Measurements from ENCODE around the gene NHS. TPM values are rescaled to one million over a fixed set of nuclear protein-coding genes. Genes with fewer than 3 reads are reported as not detected.
A peak's percentile ranks its signal among the peaks of the same experiment; 100 is the strongest.
"Not testable (repeated sequence)": the region's sequence is repeated elsewhere in the genome, so short reads cannot be mapped to it uniquely, and the experiment has no call there.

The NHS gene
- total and polyA plus RNA-seq, 2 experiments from 2014 or later: 0.72 to 0.89 TPM

DNA sequence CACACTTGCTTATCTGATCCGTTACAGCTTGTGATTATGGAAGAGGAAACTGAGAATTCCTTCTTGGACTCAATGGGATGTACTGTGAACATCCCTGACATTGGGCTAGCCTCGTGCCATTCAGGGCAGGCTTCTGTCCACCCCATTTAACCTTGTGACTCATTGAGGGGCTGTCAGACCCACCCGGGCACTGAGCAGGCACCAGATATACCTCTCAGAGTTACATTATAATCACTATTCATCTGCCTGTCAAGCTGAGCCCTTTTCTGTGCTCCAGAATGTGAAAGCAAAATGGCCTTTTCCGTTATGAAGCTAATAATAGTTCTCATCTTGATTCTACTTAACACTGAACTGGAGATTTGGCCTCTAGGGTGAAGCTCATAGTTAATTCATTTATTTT lies 191.7 kb downstream of the NHS start:
- H3K27me3 ChIP-seq: no peaks in the 10 kb centered on the region
- TF ChIP-seq, protein P1, sequence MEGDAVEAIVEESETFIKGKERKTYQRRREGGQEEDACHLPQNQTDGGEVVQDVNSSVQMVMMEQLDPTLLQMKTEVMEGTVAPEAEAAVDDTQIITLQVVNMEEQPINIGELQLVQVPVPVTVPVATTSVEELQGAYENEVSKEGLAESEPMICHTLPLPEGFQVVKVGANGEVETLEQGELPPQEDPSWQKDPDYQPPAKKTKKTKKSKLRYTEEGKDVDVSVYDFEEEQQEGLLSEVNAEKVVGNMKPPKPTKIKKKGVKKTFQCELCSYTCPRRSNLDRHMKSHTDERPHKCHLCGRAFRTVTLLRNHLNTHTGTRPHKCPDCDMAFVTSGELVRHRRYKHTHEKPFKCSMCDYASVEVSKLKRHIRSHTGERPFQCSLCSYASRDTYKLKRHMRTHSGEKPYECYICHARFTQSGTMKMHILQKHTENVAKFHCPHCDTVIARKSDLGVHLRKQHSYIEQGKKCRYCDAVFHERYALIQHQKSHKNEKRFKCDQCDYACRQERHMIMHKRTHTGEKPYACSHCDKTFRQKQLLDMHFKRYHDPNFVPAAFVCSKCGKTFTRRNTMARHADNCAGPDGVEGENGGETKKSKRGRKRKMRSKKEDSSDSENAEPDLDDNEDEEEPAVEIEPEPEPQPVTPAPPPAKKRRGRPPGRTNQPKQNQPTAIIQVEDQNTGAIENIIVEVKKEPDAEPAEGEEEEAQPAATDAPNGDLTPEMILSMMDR (IDR thresholded peaks at IDR 0.05; ENCODE audit: low read depth, low read length): no peak
- H3K4me3 ChIP-seq: no peak overlapping the region
- no peak for DNase-seq (ENCODE audit: low read depth in 1 of 2, low spot score in 1 of 2)
- H3K9me3 ChIP-seq (ENCODE audit: low read depth): no peaks in the 10 kb centered on the region
- no peak overlapping the region for H3K27ac ChIP-seq
- peaks cover 4% of the 10 kb centered on the region for H3K4me1 ChIP-seq (ENCODE audit: low read depth)
- H3K36me3 ChIP-seq: no peaks in the 10 kb centered on the region

DNA sequence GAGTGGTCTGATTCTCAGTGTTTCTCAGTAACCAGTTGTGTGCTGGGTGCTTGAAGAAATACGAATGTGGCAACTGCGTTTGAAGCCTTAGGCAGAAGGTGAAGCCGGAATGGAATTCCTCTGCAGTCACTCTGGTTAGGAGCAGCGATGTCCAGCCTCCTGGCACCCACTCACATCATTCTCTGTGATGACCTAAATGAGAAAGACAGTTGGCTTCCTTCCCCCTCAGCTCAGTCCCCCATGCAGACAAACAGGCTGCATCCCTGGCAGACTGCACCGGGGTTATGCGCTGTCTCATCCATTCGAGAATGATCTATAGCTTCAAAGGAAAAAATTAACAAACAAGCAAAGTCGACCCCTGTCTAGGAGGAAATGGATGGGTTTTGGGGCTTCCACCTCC lies 192.2 kb downstream of the NHS start:
- no peak for DNase-seq (ENCODE audit: low read depth in 1 of 2, low spot score in 1 of 2)
- H3K36me3 ChIP-seq: no peaks in the 10 kb centered on the region
- H3K4me3 ChIP-seq: no peak overlapping the region
- TF ChIP-seq, protein P1 (IDR thresholded peaks at IDR 0.05; ENCODE audit: low read depth, low read length): no peak
- H3K27ac ChIP-seq: no peak overlapping the region
- H3K27me3 ChIP-seq: no peaks in the 10 kb centered on the region
- no peaks in the 10 kb centered on the region for H3K9me3 ChIP-seq (ENCODE audit: low read depth)
- H3K4me1 ChIP-seq (ENCODE audit: low read depth): peaks cover 4% of the 10 kb centered on the region

DNA sequence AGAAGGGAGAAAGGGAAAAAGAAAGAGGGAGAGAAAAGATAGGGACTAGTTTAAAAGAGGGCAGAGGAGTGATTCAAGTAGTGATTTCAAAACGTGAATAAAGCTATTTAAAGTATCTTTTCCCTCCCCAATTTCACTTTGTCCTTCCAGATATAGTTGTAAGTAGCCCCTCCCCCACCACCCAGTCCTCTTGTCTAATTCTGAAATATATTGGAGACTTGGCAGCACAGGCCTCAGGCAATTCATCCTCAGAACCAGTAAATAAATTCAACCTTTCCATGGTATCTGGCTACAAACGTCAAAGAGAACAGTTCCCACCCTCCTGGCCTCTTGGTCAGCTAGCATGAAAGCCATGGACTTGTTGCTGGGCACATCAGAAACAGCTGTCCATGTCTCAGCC lies 192.8 kb downstream of the NHS start:
- Histone ChIP-seq H3K27me3 (no peaks in the 10 kb centered on the region), H3K4me1 (ENCODE audit: low read depth) (peaks cover 4% of the 10 kb centered on the region), H3K9me3 (ENCODE audit: low read depth) (no peaks in the 10 kb centered on the region), H3K36me3 (no peaks in the 10 kb centered on the region), H3K4me3 (no peak overlapping the region), H3K27ac (no peak overlapping the region)
- TF ChIP-seq, protein P1 (IDR thresholded peaks at IDR 0.05; ENCODE audit: low read depth, low read length): no peak
- no peak for DNase-seq (ENCODE audit: low read depth in 1 of 2, low spot score in 1 of 2)

DNA sequence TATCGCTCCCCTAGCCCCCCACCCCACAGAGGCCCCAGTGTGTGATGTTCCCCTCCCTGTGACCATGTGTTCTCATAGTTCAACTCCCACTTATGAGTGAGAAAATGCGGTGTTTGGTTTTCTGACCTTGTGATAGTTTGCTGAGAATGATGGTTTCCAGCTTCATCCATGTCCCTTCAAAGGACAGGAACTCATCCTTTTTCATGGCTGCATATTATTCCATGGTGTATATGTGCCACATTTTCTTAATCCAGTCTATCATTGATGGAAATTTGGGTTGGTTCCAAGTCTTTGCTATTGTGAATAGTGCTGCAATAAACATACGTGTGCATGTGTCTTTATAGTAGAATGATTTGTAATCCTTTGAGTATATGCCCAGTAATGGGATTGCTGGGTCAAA lies 193.8 kb downstream of the NHS start:
- not testable (repeated sequence) for H3K4me1 ChIP-seq (ENCODE audit: low read depth)

DNA sequence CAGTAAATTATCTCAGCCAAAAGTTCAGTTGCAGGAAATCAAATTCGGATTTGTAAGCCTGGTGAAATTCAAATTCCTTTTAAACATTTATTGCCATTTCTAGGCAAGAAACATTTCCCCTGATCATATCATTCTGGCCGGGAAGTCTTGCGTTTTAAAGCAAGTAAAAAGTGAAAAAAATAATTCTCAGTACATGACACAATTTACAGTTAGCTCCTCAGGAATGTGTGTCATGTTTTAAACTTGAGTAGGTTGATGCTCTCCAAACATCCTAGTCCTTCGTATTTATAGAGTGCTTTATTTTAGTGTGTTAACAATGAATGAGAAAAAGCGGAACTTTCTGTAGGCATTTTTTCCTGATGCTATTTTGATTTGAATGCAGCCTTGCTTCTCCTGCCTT lies 204.0 kb downstream of the NHS start:
- H3K27ac ChIP-seq: no peak overlapping the region
- no peaks in the 10 kb centered on the region for H3K36me3 ChIP-seq
- no peak overlapping the region for H3K4me3 ChIP-seq
- no peaks in the 10 kb centered on the region for H3K9me3 ChIP-seq (ENCODE audit: low read depth)
- DNase-seq (ENCODE audit: low read depth in 1 of 2, low spot score in 1 of 2): no peak
- H3K4me1 ChIP-seq (ENCODE audit: low read depth): peaks cover 6% of the 10 kb centered on the region
- TF ChIP-seq, protein P1 (IDR thresholded peaks at IDR 0.05; ENCODE audit: low read depth, low read length): no peak
- no peaks in the 10 kb centered on the region for H3K27me3 ChIP-seq

More for the DNA sequence above, 193.8 kb downstream of the NHS start:
- not testable (repeated sequence) for H3K36me3 ChIP-seq; H3K27ac ChIP-seq; H3K27me3 ChIP-seq; H3K4me3 ChIP-seq; DNase-seq (ENCODE audit: low read depth in 1 of 2, low spot score in 1 of 2); H3K9me3 ChIP-seq (ENCODE audit: low read depth)

DNA sequence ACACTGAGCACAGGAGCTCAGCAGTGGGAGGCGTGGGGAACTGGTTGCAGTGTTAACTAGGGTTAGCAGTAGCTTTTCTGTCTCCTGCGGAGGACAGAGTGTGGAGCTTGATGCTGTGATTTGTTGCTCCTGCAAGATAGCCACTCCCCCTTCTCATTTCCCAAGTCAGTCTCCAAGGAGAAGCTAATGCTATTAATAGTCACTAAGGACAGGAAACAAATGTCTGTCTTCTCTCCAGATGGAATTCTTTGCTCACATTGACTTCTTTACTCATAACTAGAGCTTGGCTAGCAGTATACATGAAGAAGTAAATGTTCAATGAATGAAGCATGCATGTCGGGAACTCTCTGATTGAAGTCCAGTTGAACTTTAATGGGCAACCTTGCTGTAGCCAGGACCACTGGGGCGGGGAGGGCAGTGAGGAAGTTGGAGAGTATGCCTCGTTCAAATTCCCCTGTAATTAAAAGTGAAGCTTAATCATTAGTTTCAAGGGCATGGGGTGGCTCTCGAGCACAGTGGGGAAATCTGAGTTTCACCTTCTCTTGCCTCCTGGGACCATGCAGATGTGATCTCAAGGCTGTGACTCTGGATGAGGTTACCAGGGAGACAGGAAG lies 205.6 kb downstream of the NHS start:
- no peaks in the 10 kb centered on the region for H3K27me3 ChIP-seq
- H3K4me3 ChIP-seq: no peak overlapping the region
- DNase-seq (ENCODE audit: low read depth in 1 of 2, low spot score in 1 of 2): peak; percentile 54 to 86
- H3K36me3 ChIP-seq: no peaks in the 10 kb centered on the region
- H3K4me1 ChIP-seq (ENCODE audit: low read depth): peaks cover 6% of the 10 kb centered on the region
- H3K27ac ChIP-seq: peak overlapping the region; percentile 10
- no peaks in the 10 kb centered on the region for H3K9me3 ChIP-seq (ENCODE audit: low read depth)
- TF ChIP-seq, protein P1 (IDR thresholded peaks at IDR 0.05; ENCODE audit: low read depth, low read length): no peak
